GM18867 (cell line): ENCODE data around the gene TMEM250.
A peak's percentile ranks its signal among the peaks of the same experiment; 100 is the strongest.
"Not testable (repeated sequence)": the region's sequence is repeated elsewhere in the genome, so short reads cannot be mapped to it uniquely, and the experiment has no call there.

Experiments
- ATAC-seq: cut with Tn5 transposase; IDR thresholded peaks from one replicate; pipeline ENCODE4 v1.9.1; 2021; ENCODE audit warnings: mild to moderate bottlenecking, moderate library complexity; ENCODE audit not compliant: unreplicated experiment

The TMEM250 gene

DNA sequence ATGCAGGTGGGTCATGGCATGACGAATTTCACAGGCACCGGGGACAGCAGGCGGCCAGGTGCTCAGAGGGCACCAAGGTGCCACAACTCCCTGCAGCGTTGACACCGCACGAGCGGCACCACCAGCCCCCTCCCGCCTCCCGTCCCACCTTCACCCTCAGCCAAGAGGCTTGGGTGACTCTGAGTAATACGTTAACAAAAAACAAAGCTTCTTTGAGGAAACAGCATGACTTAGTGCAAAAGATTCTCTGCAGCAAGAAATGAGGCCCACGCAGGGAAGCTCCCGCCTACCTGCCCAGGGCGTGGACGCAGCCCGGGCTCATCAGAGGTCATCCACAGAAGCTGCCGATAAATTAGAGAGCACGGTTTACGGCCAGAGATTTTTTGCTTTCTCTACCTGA is 4.1 kb downstream of the TMEM250 start:
- no peak for ATAC-seq

DNA sequence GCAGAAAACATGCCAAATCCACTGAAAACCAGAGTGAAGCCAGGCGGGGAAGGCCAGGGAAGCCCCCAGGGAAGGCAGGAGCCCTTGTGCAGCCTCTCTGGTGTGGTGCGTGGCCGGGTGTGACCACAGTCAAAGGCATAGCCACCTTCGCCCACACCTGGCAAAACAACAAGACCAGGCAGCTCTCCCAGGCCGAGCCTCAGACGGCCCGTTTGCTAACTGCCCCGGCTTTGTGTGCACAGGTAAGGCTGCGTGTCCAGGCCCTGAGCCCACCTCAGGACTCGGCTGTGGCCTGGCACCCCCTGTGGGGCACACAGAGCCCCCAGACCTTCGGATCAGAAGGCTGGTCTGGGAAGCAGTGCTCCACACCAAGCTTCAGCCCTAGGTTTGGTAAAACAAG is 6.1 kb downstream of the TMEM250 start:
- ATAC-seq = no peak

DNA sequence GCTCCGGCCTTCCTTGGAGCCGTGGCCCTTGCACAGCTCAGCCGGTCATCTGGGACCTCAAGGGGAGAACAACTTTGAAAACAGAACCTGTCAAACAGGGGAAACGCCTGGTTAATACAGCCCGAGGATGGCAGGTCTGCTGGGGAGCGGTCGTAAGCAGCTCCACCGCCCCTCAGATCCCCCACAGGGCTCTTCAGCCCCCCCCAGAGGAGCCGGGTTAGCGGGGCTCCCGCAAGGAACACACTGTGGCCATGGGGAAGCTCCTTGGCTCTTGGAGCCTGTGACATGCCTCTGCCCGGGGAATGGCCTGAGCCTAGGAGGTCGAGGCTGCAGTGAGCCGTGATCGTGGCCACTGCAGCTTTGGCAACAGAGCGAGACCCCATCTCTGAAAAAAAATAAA is 6.8 kb downstream of the TMEM250 start:
- ATAC-seq = no peak

GRCh38 chr9:136111190-136111589 is 7.5 kb downstream of the TMEM250 start:
- ATAC-seq = no peak

DNA sequence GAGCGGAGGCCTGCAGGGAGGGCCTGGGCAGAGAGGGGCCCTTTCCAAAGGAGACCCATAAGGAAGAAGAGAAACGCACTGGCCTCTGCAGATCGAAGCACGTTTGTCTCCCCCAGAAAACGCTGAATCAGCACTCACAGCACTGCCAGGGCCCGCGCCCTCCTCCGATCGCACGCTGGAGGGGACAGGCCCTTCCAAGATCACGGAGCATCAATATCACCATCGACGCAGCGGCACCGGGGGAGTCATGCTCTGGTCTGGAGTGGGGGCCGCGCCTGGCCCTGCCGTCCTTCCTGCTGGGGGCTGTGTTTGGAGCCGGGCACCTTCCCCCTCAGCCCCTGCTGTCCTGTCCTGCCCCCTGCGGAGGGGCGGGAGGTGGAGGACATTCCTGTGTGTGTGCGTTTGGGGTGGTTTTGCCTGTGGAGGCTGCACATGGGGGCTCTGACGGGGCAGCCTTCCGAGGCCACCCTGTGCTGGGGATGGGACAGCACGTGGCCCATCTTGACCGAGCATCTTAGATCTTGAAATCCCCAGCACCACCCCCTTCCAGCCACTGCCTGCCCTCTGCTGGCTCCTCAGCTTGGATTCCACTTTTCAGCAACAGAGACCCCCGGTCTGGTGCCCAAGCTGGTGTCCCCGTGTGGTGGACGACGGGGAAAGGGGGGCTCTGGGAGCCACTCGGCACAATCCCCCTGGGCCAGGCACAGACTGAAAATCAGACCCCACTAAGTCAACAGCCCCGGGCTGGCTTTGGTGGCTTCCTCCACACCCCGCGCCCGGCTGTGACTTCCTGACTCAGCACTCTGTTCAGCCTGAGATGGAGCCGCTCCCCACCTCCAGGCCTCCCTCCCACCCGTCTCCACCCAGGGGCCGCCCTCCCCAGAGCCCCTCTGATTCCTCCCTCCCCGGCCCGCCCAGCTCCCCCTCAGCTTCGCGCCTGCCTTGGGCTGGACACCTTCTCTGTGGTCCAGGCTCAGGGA is 8.3 kb downstream of the TMEM250 start:
- ATAC-seq = no peak

GRCh38 chr9:136109351-136110081 is 9.2 kb downstream of the TMEM250 start:
- peak; percentile 75 for ATAC-seq

GRCh38 chr9:136108648-136109266 is 9.9 kb downstream of the TMEM250 start:
- no peak for ATAC-seq

DNA sequence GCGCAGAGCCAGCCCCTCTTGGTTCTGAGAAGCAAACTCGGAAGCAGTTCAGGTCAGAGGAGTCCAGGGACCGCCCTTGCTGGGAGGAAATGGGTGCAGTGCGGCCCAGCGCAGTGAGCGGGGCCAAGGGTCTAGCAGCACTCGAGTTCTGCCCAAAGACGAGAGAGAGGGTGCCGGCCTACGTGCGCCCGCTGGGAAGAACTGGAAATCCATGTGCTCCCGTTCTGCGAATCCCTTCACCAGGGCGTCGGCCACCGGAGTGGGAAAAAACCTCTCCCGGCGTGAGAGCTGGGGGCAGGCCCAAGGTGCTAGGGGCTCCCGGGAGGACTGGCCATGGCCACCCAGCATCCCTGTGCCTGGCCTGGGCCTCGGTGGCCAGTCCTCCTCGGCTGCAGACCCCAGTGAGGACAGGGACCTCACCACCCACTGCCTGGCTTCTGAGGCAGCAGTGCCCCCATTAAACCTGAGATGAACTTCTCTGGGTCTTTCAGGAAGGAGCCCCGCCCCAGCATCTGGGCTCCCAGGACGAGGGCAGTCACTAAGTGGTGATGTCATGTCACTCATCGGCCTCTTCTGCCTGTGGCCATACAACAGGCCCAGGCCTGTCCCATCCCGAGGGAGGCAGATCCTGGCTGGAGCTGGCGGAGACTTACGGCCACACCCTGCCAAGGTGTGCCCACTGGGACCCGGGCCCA is 10.6 kb downstream of the TMEM250 start:
- ATAC-seq = no peak

GRCh38 chr9:136107155-136107952 is 11.3 kb downstream of the TMEM250 start:
- no peak for ATAC-seq

- ATAC-seq = no peak
Measured at GRCh38 chr9:136105398-136106135, 13.1 kb downstream of the TMEM250 start.

GRCh38 chr9:136104916-136105315 is 13.8 kb downstream of the TMEM250 start:
- no peak for ATAC-seq

- no peak for ATAC-seq
Measured at GRCh38 chr9:136104488-136104800, 14.2 kb downstream of the TMEM250 start.

DNA sequence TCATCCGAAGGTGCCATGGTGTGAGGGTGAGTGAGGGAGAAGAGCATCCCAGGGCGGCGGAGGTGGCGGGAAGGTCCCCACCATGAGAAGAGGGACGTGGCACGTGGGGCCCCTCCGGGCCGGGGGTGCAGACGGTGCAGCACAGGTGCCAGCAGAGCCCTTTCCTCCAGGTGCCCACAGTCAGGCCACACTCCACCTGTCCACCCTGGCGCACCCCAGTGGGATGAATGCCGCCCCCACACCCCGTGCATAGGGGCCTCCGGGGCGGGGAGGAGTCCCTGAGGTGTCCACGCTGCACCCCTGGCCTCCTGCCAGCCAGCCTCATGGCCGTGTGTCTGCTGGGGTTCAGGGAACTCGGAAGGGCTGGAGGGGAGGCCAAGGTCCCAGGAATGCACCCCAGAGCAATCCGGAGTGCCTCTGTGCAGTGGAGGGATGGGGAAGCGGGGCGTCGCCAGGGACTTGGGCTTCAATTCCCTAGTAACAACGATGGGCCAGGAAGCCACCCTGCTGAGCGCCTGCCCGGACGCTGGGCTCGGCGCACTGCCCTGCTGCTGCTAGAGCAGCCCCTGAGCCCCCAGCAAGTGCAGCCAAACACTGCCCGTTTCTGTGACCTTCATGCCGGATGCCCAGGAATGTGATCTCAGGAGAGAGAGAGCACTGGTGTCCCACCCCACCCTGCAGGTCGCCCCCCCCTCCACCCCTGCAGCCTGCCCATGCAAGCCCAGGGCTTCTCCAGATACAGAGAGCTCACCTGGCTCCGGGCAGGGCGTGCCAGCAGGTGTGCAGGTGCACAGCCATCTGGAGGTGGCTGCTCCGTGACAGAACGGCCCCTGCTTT is 14.8 kb downstream of the TMEM250 start:
- no peak for ATAC-seq

GRCh38 chr9:136101615-136102074 is 17.0 kb downstream of the TMEM250 start:
- not testable (repeated sequence) for ATAC-seq

- ATAC-seq = no peak
Measured at GRCh38 chr9:136100700-136101614, 17.7 kb downstream of the TMEM250 start.

DNA sequence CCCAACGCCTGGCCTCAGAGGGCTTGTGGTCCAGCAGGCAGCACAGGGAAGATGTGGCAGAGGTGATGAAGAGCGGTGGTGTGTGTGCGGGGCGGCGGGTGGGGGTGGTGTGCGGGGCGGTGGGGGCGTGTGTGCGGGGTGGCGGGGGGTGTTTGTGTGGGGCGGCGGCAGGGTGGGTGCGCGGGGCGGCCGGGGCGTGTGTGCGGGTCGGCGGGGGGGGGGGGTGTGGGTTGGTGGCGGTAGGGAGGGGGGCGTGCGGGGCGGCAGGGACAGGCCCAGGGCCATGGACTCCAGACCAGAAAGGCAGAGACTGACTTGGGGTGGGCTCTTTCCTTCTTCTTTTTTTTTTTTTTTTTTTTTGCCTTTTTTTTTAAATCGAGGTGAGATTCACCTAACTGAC is 19.1 kb downstream of the TMEM250 start:
- no peak for ATAC-seq

DNA sequence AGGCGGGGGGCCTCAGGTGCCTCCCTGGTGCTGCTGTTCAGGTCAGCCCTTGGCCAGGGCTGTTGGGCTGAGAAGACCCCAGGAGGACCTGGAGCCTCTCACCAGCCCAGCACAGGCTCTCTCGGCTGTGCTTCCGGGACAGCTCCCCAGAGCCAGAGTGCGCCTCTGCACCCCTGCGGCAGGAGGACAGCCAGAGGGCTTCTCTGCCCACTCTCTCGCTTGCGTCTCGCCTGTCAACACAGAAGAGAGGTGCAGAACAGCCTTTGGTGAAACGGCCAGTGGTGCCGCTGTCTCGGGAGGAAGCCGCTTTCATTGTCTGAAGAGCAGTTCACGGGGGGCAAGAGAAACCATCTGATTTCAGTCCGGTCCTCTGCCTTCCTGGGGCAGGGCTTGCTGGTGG is 19.8 kb downstream of the TMEM250 start:
- ATAC-seq = no peak

- ATAC-seq = no peak
Measured at GRCh38 chr9:136098210-136098609, 20.5 kb downstream of the TMEM250 start.
